ENCODE results near the gene GFOD1. TPM values are rescaled to one million over a fixed set of nuclear protein-coding genes. Genes with fewer than 3 reads are reported as not detected.

GFOD1 gene
- total and polyA plus RNA-seq, 8 donors: 1.4 to 2.7 (median 2.1) TPM

DNA sequence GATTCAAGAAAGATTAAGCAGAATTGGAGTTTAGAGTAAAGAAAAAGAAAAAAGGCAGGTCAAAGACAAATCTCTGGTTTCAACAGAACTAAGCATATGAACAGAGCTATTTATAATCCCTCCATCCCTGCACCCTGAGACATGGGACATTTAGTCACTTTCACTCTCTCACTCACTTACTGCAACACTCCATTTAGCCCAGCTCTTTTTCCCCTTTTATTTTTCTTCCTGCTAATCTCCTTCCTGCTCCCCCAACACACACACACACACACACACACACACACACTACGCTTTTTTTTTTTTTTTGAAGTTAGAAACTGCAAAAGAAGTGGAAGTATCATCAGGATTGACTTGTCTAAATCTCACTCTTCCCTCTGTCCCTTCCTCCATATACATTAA lies 113.9 kb downstream of the GFOD1 start:
- intact Hi-C loops (cut with DNase I): no loop called here
- Histone ChIP-seq H3K4me3 (no peak overlapping the region), H3K36me3 (no peaks in the 10 kb centered on the region), H3K27ac (no peak overlapping the region), H3K4me1 (no peaks in the 10 kb centered on the region), H3K9me3 (no peaks in the 10 kb centered on the region), H3K27me3 (no peaks in the 10 kb centered on the region)
- no peak for ATAC-seq
- FAIRE-seq: no peak
- DNase-seq: no peak
- TF ChIP-seq, protein P1, sequence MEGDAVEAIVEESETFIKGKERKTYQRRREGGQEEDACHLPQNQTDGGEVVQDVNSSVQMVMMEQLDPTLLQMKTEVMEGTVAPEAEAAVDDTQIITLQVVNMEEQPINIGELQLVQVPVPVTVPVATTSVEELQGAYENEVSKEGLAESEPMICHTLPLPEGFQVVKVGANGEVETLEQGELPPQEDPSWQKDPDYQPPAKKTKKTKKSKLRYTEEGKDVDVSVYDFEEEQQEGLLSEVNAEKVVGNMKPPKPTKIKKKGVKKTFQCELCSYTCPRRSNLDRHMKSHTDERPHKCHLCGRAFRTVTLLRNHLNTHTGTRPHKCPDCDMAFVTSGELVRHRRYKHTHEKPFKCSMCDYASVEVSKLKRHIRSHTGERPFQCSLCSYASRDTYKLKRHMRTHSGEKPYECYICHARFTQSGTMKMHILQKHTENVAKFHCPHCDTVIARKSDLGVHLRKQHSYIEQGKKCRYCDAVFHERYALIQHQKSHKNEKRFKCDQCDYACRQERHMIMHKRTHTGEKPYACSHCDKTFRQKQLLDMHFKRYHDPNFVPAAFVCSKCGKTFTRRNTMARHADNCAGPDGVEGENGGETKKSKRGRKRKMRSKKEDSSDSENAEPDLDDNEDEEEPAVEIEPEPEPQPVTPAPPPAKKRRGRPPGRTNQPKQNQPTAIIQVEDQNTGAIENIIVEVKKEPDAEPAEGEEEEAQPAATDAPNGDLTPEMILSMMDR (IDR thresholded peaks at IDR 0.05): no peak
- 64% methylated on average over 1 of the region's 1 CpG; no CpG with 5 or more reads in 1 of the 2 donors for WGBS, 2 donors

DNA sequence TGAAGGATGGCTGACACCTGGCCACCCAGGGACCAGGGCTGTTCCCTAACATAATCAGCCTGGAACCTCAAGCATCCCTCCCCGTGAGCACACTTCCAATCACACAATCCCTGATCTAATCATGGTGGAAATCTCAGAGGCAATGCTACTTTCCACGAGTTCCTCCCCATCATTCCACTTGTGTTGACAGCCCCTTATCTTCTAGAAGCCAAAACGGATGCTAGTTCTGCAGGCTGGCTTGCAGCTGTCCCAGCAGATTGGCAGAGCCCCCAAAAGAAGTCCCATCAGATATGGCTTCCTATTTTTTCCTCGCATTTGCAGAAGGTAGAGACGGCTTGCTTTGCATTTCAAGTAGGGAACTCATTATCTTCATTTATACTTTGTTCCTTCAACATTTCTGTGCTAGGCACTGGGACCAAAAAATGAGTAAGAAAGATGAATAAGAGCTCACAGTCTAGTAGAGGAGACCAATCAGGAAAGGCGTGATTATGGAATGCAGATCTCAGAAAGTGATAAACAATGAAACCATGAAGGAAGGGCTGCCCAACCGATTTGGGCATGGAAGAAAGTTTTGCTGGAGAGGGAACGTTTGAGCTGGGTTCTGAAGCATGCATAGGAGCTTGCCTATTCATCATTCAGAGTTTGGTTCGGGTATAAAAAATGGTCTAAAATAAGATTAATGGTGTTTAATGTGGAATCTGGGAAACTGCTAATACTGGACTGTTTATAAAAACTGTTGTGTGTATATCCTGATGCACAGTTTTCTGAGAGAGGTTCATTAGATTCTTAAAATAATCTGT lies 114.5 kb downstream of the GFOD1 start:
- no peak overlapping the region for H3K27ac ChIP-seq
- no peak for DNase-seq
- intact Hi-C loops (cut with DNase I): no loop called here

DNA sequence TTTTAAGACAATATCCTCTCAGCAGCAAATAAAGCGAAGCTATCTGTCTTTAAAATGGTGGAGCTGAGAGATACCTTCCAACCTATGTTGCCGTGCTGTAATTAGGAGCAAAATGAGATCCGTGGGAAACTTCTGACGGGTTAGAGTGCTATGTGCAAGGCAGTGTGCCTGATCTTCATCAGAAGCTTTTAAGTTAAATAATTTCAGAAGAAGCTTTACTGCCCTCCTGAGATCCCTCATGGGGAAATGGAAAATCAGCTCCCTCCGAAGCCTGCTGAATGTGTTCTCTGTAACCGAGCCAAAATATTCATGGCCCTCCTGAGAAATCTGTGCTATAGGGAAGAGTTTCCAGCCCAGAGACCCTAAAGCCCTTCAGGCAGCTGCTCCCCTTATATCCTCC lies 115.3 kb downstream of the GFOD1 start:
- no peak for ATAC-seq
- no peak for DNase-seq

More for the DNA sequence above, 114.5 kb downstream of the GFOD1 start:
- H3K4me1 ChIP-seq: peaks cover 0 to 4% (median 2%) of the 10 kb centered on the region in 3 donors
- FAIRE-seq (no peak), ATAC-seq (no peak)
- 62 to 69% methylated on average over 9 of the region's 9 CpGs for WGBS, 2 donors
- no peaks in the 10 kb centered on the region for H3K36me3 ChIP-seq
- no peaks in the 10 kb centered on the region for H3K27me3 ChIP-seq
- no peak overlapping the region for H3K4me3 ChIP-seq
- no peaks in the 10 kb centered on the region for H3K9me3 ChIP-seq
- TF ChIP-seq, protein P1 (IDR thresholded peaks at IDR 0.05): no peak

DNA sequence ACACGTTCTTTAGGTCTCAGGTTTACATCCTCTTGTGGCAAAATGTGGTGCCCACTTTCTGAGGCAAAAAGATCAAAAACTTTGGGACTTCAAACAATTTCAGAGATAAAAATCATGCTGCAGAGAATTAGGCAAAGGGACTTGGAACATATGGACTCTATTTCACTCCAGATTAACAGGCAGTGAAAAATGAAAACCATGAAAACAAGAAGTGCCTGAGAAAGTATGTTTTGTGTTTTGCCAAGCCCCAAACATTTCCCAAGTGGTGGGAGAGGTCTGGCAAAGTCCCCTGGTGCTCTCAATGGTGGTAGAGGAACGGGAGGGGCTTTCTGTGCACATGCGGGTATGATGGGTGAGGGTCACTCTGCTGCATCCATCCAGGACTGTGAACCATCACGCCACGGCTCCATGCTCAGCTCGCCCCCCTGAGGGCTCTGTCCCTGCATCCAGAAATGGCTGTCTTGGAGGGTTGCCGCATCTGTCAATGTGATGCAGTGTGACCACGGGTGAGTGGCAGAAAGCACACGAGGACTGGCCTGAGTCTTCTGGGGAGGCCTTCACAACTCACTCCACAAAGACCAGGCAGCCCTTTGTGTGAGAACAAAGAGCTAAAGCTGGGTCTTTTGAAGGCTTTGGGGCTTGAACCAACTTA lies 115.9 kb downstream of the GFOD1 start:
- 87 to 88% methylated on average over 9 of the region's 9 CpGs for WGBS, 2 donors
- ATAC-seq (no peak), FAIRE-seq (no peak), DNase-seq (no peak)
- H3K4me1 ChIP-seq: peaks cover 0 to 4% (median 4%) of the 10 kb centered on the region in 3 donors
- no peaks in the 10 kb centered on the region for H3K27me3 ChIP-seq
- H3K9me3 ChIP-seq: no peaks in the 10 kb centered on the region
- H3K4me3 ChIP-seq: no peak overlapping the region
- intact Hi-C loops (cut with DNase I): no loop called here
- H3K36me3 ChIP-seq: no peaks in the 10 kb centered on the region
- TF ChIP-seq, protein P1 (IDR thresholded peaks at IDR 0.05): no peak
- H3K27ac ChIP-seq: no peak overlapping the region

More for the DNA sequence above, 115.3 kb downstream of the GFOD1 start:
- H3K9me3 ChIP-seq: no peaks in the 10 kb centered on the region
- H3K4me1 ChIP-seq: peaks cover 0 to 4% (median 4%) of the 10 kb centered on the region in 3 donors
- no peaks in the 10 kb centered on the region for H3K27me3 ChIP-seq
- TF ChIP-seq, protein P1 (IDR thresholded peaks at IDR 0.05): no peak
- intact Hi-C loops (cut with DNase I): no loop called here
- H3K36me3 ChIP-seq: no peaks in the 10 kb centered on the region
- WGBS, 2 donors: 82 to 88% methylated on average over 6 of the region's 6 CpGs
- no peak overlapping the region for H3K4me3 ChIP-seq
- no peak overlapping the region for H3K27ac ChIP-seq
- no peak for FAIRE-seq

DNA sequence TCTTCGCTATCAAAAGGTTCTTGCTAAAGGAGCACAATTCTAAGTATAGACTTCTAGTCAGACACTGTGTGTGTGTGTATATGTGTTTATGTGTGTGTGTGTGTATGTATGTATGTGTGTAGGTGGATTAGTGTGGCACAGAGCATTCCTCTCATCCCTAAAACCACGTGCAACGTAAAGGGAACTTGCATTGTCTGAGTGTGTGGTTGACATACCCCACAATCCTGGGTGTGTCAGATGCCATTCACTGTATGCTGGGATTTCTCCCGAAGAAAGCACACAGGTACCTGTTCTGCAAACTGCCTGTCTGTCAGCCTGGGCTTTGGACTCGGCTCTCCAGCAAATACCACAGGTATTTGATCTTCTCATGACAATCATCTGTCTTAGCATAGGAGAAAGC lies 116.8 kb downstream of the GFOD1 start:
- TF ChIP-seq, protein P1 (IDR thresholded peaks at IDR 0.05): no peak
- Histone ChIP-seq H3K4me3 (no peak overlapping the region), H3K9me3 (no peaks in the 10 kb centered on the region), H3K27me3 (no peaks in the 10 kb centered on the region), H3K36me3 (no peaks in the 10 kb centered on the region), H3K27ac (no peak overlapping the region), H3K4me1 (peaks cover 0 to 4% (median 4%) of the 10 kb centered on the region in 3 donors)
- intact Hi-C loops (cut with DNase I): no loop called here
- FAIRE-seq: no peak
- DNase-seq: no peak
- no peak for ATAC-seq
- WGBS, 2 donors: 76 to 87% methylated on average over 5 of the region's 5 CpGs
